A549 (cell line): ENCODE results near the gene KLHL24.

Experiments
- KDM1A ChIP-seq: fragments of 200-600 bp; sonication (generic); IDR thresholded peaks from 2 replicates; pipeline ENCODE4 v1.6.1; 2016; ENCODE audit warnings: low read depth, mild to moderate bottlenecking
- TF ChIP-seq, protein P1 (sequence below): fragments of >200 bp; sonication (Bioruptor Twin); formaldehyde crosslinking; IDR thresholded peaks from 3 replicates; pipeline ENCODE4 v1.5.1; 2016

DNA sequence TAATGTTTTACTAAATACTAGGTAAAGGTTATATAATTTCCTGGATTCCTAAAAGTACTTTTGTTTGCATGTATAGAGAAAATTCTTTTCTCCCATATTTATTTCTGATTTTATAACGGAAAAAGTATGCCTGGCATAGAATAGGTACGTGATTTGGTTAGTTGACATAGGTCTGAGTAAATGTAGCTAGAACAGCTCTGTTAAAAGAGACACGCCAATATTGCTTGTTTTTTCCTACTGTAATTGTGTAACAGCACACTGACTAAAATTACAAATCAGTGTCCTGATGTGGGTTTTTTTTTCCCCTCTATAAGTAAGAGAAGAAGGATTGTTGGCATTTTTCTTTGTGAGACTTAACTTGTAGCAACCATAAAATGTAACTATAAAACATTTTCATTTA is 26.7 kb downstream of the KLHL24 start:
- TF ChIP-seq, protein P1, sequence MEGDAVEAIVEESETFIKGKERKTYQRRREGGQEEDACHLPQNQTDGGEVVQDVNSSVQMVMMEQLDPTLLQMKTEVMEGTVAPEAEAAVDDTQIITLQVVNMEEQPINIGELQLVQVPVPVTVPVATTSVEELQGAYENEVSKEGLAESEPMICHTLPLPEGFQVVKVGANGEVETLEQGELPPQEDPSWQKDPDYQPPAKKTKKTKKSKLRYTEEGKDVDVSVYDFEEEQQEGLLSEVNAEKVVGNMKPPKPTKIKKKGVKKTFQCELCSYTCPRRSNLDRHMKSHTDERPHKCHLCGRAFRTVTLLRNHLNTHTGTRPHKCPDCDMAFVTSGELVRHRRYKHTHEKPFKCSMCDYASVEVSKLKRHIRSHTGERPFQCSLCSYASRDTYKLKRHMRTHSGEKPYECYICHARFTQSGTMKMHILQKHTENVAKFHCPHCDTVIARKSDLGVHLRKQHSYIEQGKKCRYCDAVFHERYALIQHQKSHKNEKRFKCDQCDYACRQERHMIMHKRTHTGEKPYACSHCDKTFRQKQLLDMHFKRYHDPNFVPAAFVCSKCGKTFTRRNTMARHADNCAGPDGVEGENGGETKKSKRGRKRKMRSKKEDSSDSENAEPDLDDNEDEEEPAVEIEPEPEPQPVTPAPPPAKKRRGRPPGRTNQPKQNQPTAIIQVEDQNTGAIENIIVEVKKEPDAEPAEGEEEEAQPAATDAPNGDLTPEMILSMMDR: no peak
- no peak for TF ChIP-seq KDM1A
